Measurements from ENCODE around the gene MCFD2.
"Not testable (repeated sequence)": the region's sequence is repeated elsewhere in the genome, so short reads cannot be mapped to it uniquely, and the experiment has no call there.

MCFD2 gene

DNA sequence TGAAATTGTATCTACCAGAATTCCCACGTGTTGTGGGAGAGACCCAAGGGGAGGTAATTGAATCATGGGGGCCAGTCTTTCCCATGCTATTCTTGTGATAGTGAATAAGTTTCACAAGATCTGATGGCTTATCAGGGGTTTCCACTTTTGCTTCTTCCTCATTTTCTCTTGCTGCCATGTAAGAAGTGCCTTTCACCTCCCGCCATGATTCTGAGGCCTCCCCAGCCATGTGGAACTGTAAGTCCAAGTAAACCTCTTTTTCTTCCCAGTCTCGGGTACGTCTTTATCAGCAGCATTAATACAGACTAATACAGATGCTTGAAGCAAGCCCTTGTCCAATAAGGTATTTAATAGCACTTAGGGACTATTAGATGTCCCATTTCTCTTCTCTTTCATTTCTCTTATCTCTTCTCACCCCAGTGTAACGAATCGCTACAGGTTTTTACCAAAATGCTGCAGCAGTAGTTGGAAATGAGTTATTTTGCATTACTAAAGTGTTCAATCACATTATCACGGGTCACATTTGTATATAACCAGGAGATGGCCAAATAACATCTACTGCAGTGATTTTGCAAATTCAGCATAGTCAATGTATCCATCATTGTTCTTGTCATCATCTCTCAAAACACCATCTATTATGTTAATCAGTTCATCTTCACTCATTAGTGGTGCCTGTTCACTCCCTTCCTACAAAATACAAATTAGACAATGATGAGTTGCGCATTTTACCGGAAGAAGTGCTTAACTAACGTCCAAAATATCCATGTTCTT is 10.5 kb downstream of the MCFD2 start:
- not testable (repeated sequence) for DNase-seq (ENCODE audit: low read depth in 4 of 4, low spot score in 1 of 4)

DNA sequence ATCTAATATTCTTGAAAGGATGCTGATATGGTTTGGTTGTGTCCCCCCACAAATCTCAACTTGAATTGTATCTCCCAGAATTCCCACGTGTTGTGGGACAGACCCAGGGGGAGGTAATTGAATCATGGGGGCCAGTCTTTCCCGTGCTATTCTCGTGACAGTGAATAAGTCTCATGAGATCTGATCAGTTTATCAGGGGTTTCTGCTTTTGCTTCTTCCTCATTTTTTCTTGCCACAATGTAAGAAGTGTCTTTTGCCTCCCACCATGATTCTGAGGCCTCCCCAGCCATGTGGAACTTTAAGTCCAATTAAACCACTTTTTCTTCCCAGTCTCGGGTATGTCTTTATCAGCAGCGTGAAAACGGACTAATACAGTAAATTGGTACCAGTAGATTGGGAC is 12.6 kb downstream of the MCFD2 start:
- not testable (repeated sequence) for DNase-seq (ENCODE audit: low read depth in 4 of 4, low spot score in 1 of 4)

DNA sequence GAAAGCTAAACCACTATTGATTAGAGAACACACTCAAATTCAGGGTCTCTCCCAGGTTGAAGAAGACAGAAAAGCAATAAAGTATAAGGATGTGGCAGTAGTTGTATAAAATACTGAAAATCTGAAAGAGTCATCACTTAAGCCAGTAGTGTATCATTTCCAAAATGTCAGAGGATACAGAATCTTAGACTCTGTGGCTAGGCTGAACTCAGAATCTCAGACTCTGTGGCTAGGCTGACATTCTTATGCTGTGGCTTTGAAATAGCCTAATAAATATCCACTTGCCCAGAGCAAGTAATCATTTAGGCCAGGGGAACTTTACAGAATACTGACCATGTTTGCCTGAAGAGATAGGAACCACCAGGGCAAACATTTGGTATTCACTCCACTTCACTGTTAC is 13.1 kb downstream of the MCFD2 start:
- no peak for DNase-seq (ENCODE audit: low read depth in 4 of 4, low spot score in 1 of 4)

DNA sequence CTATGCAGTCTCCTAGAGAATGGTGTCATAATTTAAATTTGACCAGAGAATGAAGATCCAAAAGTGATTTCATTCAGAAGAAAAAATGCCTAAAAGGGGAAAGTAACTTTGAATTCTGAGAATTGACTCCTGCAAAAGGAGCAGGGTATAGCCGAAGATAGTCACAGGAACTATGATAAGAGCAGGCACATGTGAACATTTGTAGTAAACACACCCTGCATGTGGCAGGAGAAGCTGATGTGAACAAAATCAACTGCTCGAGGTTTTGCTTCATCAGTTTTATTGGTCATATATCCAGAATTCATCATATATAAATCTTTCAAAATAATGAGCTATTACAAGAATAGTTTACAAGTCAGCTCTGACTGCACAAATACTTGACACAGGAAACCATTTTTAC is 14.0 kb downstream of the MCFD2 start:
- DNase-seq (ENCODE audit: low read depth in 4 of 4, low spot score in 1 of 4) = no peak

DNA sequence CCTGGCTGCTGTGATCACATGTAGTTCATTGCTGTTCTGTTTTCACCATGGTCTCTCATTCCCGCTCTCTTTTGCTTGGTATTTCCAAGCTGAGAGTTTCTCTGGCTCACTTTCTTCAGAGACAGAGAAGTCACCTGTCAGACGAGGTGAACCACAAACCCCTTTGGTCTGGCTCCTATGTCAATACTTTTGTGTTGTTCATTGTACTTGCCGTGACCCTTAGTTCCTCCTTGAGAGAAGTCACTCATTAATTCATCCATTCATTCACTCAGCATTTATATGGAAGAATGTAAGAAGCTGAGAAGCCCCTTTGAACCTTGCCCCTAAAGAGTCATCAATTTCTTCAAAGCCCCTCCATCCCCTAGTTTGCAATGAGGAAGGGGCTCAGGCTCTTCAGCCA is 15.2 kb downstream of the MCFD2 start:
- DNase-seq (ENCODE audit: low read depth in 4 of 4, low spot score in 1 of 4) = no peak

DNA sequence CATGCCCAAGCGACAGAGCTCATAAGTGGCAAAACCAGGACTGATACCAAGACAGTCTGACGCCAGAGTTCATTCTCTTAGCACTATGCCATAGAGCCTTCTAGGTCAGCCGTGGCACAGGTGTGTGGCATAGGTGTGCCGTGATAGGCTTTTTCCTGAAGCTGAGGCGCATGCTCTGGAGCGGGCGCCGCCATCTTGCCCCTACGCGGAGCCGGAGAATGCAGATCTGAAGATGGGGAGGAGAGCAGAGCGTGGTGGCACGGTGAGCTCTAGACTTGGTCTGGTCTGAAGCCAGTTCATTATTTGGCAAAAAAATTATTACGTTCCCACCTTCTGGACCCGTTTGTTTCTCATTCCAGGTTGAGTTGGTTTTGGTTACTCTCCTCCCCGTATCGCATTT is 16.6 kb downstream of the MCFD2 start:
- no peak for DNase-seq (ENCODE audit: low read depth in 4 of 4, low spot score in 1 of 4)

DNA sequence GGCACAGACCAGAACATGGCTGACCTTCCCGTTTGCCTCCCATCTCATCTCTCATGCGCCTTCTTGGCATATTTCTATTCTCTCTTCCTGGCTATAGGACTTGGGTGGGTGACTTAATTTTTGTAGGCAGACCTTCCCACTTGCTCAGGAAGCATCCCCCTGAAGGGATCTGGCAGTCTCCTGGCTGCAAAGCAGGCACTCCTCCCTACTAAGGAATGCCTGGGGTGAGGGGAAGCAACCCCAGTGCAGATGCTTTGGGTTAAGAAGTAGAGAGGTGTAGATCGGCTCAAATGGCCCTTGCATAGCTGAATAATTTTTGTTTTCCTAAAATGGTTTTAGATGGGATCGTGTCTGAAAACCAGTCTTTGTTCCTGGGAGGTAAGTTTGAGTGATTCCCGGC is 17.6 kb downstream of the MCFD2 start:
- DNase-seq (ENCODE audit: low read depth in 4 of 4, low spot score in 1 of 4) = no peak

DNA sequence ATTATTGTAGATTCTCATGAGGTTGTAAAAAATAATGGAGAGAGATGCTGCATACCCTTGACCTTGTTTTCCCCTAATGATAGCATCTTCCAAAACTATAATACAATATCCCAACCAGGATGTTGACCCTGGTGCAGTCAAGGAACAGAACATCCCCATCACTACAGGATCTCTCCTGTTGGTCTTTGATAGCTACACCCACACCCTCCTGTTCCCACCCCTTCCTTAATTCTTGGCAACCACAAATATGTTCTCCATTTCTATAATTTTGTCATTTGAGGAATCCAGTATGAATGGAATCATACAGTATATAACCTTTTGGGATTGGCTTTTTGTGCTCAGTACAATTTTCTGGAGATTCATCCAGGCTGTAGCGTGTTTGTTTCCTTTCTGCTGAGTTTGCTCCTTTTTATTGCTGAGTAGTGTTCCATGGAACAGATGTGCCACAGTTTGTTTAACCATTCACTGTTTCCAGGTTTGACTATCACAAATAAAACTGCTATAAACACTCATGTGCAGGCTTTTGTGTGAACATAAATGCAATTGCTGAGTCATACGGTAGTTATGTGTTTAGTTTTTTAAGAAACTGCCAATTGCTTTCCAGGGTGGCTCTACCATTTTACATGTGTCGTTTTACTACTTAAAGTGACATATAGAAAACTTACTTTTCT is 22.2 kb downstream of the MCFD2 start:
- no peak for DNase-seq (ENCODE audit: low read depth in 4 of 4, low spot score in 1 of 4)

DNA sequence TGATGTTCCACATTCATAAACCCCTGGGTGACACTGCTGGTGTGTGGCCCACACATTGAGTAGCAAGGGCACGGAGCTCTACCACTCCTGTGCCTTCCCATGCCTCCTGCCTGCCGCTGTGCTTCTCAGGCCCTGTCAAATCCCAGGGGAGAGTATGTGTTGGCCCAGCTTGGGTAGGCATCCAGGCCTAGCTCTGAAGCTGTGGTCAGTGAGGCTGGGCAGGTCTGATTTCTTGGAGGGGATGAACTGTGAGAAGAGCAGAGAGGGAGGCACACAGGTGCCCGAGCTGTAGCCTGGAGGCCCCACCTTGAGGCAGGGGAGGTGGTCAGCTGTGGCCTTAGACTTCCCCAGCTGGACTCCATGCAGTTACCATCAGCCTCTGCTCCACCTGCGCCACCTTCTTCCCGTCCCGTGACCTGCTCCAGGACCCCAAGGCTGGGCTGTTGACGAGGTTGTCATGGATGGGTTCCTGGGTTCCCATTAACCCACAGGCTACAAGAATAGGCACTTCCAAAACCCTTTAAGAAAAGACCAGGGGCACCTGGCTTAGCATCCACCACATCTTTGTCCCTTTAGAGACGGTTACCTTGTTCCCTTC is 23.6 kb downstream of the MCFD2 start:
- no peak for DNase-seq (ENCODE audit: low read depth in 4 of 4, low spot score in 1 of 4)

DNA sequence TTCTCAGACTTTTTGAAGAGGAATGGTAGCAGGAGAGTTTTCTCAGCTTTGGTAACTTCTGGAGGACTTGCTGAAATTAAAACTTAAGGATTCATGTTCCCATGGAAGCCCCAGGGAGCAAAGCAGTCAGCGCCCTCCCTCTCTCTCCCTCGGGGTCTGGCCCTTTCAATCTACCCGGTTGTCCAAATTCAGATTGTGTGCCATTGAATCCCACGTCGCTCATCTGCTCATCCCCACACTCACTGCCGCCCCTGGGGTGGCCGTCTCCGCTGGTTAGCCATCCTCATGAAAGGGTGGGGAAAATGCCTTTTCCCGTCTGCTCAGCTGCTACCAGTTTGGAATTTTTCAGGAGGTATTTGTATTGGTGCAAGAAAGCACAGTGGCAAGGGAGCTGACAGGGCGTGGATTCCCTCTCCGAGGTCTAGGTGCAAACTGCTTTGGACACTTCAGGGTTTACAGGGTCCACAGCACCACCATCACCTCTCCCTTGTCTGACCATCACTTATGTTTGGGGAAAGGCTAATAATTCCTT is 27.1 kb downstream of the MCFD2 start:
- no peak for DNase-seq (ENCODE audit: low read depth in 4 of 4, low spot score in 1 of 4)

DNA sequence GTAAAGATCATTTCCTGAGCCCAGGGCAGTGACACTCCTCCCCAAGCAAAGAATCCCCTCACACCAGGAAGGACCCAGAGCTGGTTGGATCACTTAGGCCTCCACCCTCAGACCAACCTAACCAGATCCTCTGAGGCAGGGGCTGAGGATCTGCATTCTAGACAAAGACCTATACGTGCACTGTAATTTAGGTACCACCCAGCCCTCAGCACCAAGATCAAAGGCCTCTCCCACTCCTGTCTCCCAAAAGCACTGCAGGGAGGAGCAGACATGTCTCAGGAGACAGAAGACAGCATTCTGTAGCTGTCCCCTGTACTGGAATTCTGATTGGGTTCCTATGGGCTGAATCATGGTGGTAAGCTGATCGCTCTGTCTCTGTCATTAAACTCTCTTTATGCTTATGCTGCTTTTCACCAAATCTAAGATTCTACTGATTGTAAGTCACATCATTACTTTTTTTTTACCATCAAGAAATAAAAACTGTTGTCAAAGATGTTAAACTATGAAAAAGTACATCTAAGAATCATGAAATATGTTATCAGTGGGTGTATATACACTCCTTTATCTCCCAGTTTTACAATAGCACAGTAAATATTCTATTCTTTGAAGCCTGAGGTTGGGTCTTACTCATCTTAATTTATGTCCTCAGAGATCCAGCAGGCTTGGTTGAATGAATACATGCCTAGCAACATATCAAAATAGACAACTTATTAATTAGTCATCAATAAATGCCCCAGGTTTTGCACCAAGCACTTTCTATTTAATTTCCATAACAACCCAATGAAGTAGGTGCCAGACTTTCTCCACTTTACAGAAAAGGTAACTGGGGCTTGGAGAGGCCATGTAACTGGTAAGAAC is 28.3 kb downstream of the MCFD2 start:
- no peak for DNase-seq (ENCODE audit: low read depth in 4 of 4, low spot score in 1 of 4)

DNA sequence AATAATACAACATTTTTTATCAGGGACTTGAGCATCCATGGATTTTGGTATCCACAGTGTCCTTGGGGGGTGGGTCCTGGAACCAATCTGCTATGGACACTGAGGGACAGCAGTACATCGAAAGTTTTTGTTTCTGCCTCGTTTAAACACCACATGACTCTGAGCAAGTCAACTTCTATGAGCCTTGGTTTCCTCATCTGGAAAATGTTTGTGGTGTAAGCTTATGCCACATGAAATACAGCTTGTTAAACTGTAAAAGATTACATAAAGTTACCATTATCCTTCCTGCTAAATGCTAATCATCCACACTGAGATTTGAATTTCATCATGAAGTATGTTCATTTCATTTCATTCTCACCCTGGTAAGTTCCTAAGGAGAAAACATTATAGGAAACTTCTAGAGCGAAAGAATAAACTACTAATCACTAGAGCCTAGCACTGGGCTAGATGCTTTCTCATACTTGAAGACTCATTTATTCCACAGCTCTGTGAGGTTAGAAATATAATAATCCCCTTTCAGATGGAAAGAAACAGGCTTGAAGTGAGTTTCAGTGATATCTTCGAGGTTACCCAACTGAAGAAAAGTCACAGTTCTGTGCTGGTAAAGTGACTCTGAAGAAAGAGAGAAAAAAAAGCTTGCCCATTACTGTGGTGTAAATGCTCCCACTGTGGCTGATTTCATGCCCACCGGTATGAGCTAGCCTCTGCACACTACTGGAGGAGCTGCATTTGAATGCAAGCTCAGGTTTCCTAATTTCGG is 29.2 kb downstream of the MCFD2 start:
- DNase-seq (ENCODE audit: low read depth in 4 of 4, low spot score in 1 of 4) = no peak

DNA sequence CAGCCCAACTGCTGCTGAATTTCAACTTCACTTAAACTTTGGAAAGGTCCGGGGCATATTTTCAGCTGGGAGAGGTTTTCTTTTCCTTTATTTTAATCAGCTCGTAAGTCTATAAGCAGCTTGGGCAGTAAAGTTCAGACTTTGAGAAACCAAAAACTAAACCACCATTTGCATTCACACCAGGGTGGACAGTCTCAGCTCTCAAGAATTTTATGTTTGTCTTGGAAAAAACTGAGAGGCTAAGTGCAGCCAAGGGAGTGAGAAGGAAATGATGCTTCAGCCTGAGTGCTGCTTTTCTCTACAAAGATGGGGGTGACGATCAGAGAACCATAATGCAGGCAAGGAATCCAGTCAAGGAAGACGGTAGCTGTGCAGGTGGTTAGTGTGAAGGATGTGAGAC is 30.2 kb downstream of the MCFD2 start:
- DNase-seq (ENCODE audit: low read depth in 4 of 4, low spot score in 1 of 4) = no peak

DNA sequence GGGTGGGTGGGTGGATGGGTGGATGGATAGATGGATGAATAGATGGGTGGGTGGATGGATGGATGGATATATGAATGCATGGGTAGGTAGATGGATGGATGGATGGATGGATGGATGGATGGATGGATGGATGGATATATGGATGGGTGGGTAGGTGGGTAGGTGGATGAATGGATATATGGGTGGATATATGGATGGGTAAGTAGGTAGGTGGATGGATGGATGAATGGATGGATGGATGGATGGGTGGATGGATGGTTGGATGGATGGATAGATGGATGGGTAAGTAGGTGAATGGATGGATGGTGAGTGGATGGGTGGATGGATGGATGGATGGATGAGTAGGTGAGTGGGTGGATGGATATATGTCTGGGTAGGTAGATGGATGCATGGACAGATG is 36.1 kb downstream of the MCFD2 start:
- no peak for DNase-seq (ENCODE audit: low read depth in 4 of 4, low spot score in 1 of 4)

DNA sequence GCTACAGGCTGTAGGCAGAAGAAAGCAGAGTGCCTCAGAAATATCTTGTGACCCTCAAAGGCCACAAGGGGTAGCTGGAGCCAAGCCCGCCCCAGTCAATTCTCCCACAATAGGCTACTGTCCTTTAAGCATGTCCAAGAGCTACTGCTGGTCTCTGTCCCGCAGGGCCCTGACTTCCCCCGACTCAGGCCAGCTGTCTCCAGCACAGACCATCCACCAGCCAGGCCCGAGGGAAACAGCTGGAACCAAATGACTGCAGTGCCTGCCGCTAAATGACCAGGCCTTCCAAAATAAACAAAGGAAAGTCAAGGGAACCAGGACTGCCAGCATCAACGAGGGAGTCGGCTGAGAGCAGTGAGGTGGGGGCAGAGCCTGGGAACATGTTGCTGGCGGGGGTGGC is 36.7 kb downstream of the MCFD2 start:
- no peak for DNase-seq (ENCODE audit: low read depth in 4 of 4, low spot score in 1 of 4)

DNA sequence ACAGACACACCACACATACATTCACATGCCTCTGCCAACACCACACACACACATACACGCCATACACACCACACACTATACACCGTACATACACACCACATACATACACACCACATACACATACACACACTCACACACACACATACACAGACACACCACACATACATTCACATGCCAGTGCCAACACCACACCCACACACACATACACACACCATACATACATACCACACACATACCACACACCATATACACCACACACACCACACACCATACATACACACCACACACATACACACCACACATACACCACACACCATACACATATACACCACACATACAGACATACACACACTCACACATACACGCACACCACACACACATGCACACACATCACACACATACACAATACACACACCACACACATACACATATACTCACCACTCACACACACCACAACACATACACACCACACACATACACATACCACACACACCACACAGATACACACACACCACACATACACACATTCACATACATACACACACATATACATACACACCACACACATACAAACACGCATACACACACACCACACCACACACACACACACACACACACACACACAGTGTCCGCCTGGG is 37.2 kb downstream of the MCFD2 start:
- DNase-seq (ENCODE audit: low read depth in 4 of 4, low spot score in 1 of 4) = no peak

DNA sequence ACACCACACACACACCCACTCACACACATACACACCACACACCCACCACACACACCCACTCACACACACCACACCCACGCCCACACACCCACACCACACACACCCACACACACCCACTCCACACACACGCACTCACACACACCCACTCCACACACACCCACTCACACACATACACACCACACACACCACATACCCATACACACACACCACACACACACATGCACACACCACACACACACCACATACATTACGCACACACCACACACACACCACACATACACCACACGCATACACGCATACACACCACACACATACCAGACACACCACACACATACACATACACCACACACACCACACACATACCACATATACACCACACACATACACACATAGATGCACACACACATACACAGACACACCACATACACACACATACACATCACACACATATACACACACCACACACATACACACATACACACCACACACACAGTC is 37.9 kb downstream of the MCFD2 start:
- DNase-seq (ENCODE audit: low read depth in 4 of 4, low spot score in 1 of 4) = no peak

DNA sequence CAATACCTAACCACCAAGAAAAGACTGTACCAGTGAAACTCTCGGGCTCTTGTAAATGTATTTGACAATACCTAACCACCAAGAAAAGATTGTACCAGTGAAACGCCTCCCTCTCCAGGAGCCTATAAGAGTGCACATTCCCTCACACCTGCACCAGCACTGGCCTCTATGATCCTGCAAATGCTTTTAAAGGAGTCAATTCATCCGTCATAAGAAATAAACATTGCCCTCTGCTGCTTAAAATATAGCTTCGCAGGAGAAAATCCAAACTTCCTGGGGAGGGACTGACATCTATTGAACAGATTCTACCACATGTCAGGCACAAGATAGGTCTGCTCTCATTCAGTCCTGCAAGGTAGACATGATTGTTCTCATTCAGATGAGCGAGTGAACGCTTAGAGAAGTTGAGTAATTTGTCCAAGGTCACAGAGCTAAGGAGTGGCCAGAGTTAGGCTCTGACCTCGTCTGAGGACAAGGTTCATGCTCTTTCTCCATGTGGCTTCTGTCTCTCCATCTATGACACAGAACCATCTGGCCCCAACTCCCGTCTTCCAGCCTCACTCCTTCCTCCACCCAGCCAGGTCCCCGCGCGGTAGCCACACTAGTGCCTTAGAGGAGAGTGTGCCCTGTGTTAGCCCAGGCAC is 38.7 kb downstream of the MCFD2 start:
- no peak for DNase-seq (ENCODE audit: low read depth in 4 of 4, low spot score in 1 of 4)

DNA sequence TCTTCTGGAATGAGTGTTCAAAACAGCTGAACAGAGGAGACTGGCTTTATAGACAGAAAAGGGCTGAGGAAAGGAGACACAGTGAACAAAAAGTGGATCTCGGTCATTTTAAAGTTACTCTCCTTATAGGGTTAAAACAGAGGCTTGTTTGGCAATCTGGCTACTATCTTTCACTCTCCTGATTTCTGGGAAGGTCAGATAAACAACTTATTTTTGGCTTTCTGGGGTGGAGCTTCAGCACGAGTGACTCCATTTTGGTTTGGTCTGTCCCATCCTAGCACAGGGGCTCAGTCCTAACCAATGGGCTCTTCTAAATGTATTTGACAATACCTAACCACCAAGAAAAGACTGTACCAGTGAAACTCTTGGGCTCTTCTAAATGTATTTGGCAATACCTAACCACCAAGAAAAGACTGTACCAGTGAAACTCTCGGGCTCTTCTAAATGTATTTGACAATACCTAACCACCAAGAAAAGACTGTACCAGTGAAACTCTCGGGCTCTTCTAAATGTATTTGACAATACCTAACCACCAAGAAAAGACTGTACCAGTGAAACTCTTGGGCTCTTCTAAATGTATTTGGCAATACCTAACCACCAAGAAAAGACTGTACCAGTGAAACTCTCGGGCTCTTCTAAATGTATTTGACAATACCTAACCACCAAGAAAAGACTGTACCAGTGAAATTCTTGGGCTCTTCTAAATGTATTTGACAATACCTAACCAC is 39.5 kb downstream of the MCFD2 start:
- not testable (repeated sequence) for DNase-seq (ENCODE audit: low read depth in 4 of 4, low spot score in 1 of 4)
